HG03378 (cell line): Measurements from ENCODE around the gene POLK.
"Not testable (repeated sequence)": the region's sequence is repeated elsewhere in the genome, so short reads cannot be mapped to it uniquely, and the experiment has no call there.

Experiments
- ATAC-seq: cut with Tn5 transposase; IDR thresholded peaks from one replicate; pipeline ENCODE4 v1.9.1; 2021; ENCODE audit warnings: mild to moderate bottlenecking, moderate library complexity; ENCODE audit not compliant: unreplicated experiment

The POLK gene

GRCh38 chr5:75603821-75604220, 92.1 kb downstream of the POLK start:
- ATAC-seq = no peak

GRCh38 chr5:75607341-75607740, 95.7 kb downstream of the POLK start:
- not testable (repeated sequence) for ATAC-seq

GRCh38 chr5:75608870-75609269, 97.2 kb downstream of the POLK start:
- no peak for ATAC-seq

- no peak for ATAC-seq
Measured at GRCh38 chr5:75610201-75610600, 98.5 kb downstream of the POLK start.

GRCh38 chr5:75610859-75611310, 99.2 kb downstream of the POLK start:
- not testable (repeated sequence) for ATAC-seq

- ATAC-seq = no peak
Measured at GRCh38 chr5:75611311-75612225, 99.9 kb downstream of the POLK start, which contains the start of gene ANKDD1B. Gene ANKDD1B (plus strand): TSS chr5:75611453. CDS start chr5:75611635, 182 bp downstream.

- no peak for ATAC-seq
Measured at GRCh38 chr5:75612226-75612569, 100.5 kb downstream of the POLK start.

- no peak for ATAC-seq
Measured at GRCh38 chr5:75612901-75613300, 101.2 kb downstream of the POLK start.

GRCh38 chr5:75614176-75614575, 102.5 kb downstream of the POLK start:
- no peak for ATAC-seq

GRCh38 chr5:75616371-75616881, 104.7 kb downstream of the POLK start:
- ATAC-seq = no peak

GRCh38 chr5:75616971-75617621, 105.4 kb downstream of the POLK start:
- no peak for ATAC-seq

- ATAC-seq = no peak
Measured at GRCh38 chr5:75617736-75618352, 106.2 kb downstream of the POLK start.

GRCh38 chr5:75620184-75620959, 108.7 kb downstream of the POLK start:
- ATAC-seq = no peak

GRCh38 chr5:75622564-75622963, 110.9 kb downstream of the POLK start:
- no peak for ATAC-seq

- no peak for ATAC-seq
Measured at GRCh38 chr5:75623846-75624245, 112.2 kb downstream of the POLK start.

GRCh38 chr5:75626959-75627358, 115.3 kb downstream of the POLK start:
- no peak for ATAC-seq

GRCh38 chr5:75627801-75628200, 116.1 kb downstream of the POLK start:
- no peak for ATAC-seq

- no peak for ATAC-seq
Measured at GRCh38 chr5:75630875-75631274, 119.2 kb downstream of the POLK start.

GRCh38 chr5:75632321-75632720, 120.6 kb downstream of the POLK start:
- ATAC-seq = no peak

- ATAC-seq = no peak
Measured at GRCh38 chr5:75637949-75638348, 126.3 kb downstream of the POLK start.
